DOHH2 (cell line): ENCODE measurements around the gene IL34.

Experiments
- H3F3A ChIP-seq: fragments of 200-600 bp; sonication (generic), shearing (Covaris generic); 2 replicates; pipeline ENCODE4 v1.6.0; 2016; ENCODE audit warnings: antibody characterized with exemption, mild to moderate bottlenecking; ENCODE audit not compliant: control insufficient read depth, insufficient read depth
- H3K27ac ChIP-seq: fragments of 200-600 bp; sonication (generic); 2 replicates; pipeline ENCODE4 v1.5.1; 2014; ENCODE audit warnings: low read depth, mild to moderate bottlenecking, low read length, moderate library complexity
- H3K27me3 ChIP-seq: fragments of 200-600 bp; sonication (generic); 2 replicates; pipeline ENCODE4 v1.6.1; 2014; ENCODE audit warnings: mild to moderate bottlenecking, low read length, mixed read lengths; ENCODE audit not compliant: control insufficient read depth
- H3K36me3 ChIP-seq: fragments of 200-600 bp; sonication (generic); 2 replicates; pipeline ENCODE4 v1.6.1; 2014; ENCODE audit warnings: mild to moderate bottlenecking, low read length, moderate library complexity, mixed read lengths; ENCODE audit not compliant: control insufficient read depth
- H3K4me1 ChIP-seq: fragments of 200-600 bp; sonication (generic); 2 replicates; pipeline ENCODE4 v1.6.1; 2014; ENCODE audit warnings: mild to moderate bottlenecking, low read length, mixed read lengths; ENCODE audit not compliant: control insufficient read depth
- H3K4me2 ChIP-seq: fragments of 200-600 bp; sonication (generic); 2 replicates; pipeline ENCODE4 v1.6.0; 2014; ENCODE audit warnings: mild to moderate bottlenecking, low read length, moderate library complexity
- H3K4me3 ChIP-seq: fragments of 200-600 bp; sonication (generic); 2 replicates; pipeline ENCODE4 v1.5.1; 2014; ENCODE audit warnings: mild to moderate bottlenecking, low read length, mixed read lengths
- H3K79me2 ChIP-seq: fragments of 200-600 bp; sonication (generic); 2 replicates; pipeline ENCODE4 v1.6.1; 2014; ENCODE audit warnings: mild to moderate bottlenecking, low read length, mixed read lengths; ENCODE audit not compliant: control insufficient read depth
- H3K9me2 ChIP-seq: fragments of 200-600 bp; sonication (generic); replicated peaks from 2 replicates; pipeline ENCODE4 v1.6.1; 2014; ENCODE audit warnings: mild to moderate bottlenecking, low read length, mixed read lengths; ENCODE audit not compliant: control insufficient read depth
- H3K9me3 ChIP-seq: fragments of 200-600 bp; sonication (generic); 2 replicates; pipeline ENCODE4 v1.6.1; 2014; ENCODE audit warnings: antibody characterized with exemption, low read length, mixed read lengths; ENCODE audit not compliant: control insufficient read depth, insufficient read depth
- H4K20me1 ChIP-seq: fragments of 200-600 bp; sonication (generic); 2 replicates; pipeline ENCODE4 v1.6.0; 2014; ENCODE audit warnings: low read depth, mild to moderate bottlenecking, antibody characterized with exemption, low read length, moderate library complexity; ENCODE audit not compliant: control insufficient read depth, insufficient read depth
- CTCF ChIP-seq: fragments of 200-600 bp; sonication (generic); IDR thresholded peaks from one replicate; pipeline ENCODE4 v1.5.1; 2014; ENCODE audit warnings: antibody characterized with exemption, mild to moderate bottlenecking, low read depth, low read length; ENCODE audit not compliant: poor library complexity, severe bottlenecking
- EZH2phosphoT487 ChIP-seq: fragments of 200-600 bp; sonication (generic); IDR thresholded peaks from 2 replicates; pipeline ENCODE4 v1.6.1; 2017; ENCODE audit warnings: borderline replicate concordance, mild to moderate bottlenecking, antibody characterized with exemption, low read length, moderate library complexity, mixed read lengths

Gene IL34

GRCh38 chr16:70650216-70650615 is 3.9 kb downstream of the IL34 start:
- Histone ChIP-seq H3K27me3 (no peaks in the 10 kb centered on the region), H3K9me2 (no peaks in the 10 kb centered on the region), H3K36me3 (no peaks in the 10 kb centered on the region), H3K4me1 (peaks cover 10% of the 10 kb centered on the region), H4K20me1 (no peaks in the 10 kb centered on the region), H3K79me2 (no peaks in the 10 kb centered on the region), H3K27ac (no peak overlapping the region), H3K4me2 (no peak overlapping the region), H3K9me3 (peaks cover under 1% of the 10 kb centered on the region; the same call in 1 of the 2 replicates), H3K4me3 (no peak overlapping the region), H3F3A (peaks cover 2% of the 10 kb centered on the region; the same call in 1 of the 2 replicates)
- TF ChIP-seq EZH2phosphoT487: no peak
- TF ChIP-seq CTCF: no peak

GRCh38 chr16:70651524-70651923 is 5.2 kb downstream of the IL34 start:
- no peaks in the 10 kb centered on the region for H3K9me3 ChIP-seq
- no peaks in the 10 kb centered on the region for H3F3A ChIP-seq
- H3K9me2 ChIP-seq: no peaks in the 10 kb centered on the region
- no peaks in the 10 kb centered on the region for H3K27me3 ChIP-seq
- no peak overlapping the region for H3K4me3 ChIP-seq
- H4K20me1 ChIP-seq: no peaks in the 10 kb centered on the region
- H3K36me3 ChIP-seq: no peaks in the 10 kb centered on the region
- TF ChIP-seq CTCF (no peak), EZH2phosphoT487 (no peak)
- no peak overlapping the region for H3K4me2 ChIP-seq
- no peaks in the 10 kb centered on the region for H3K79me2 ChIP-seq
- peaks cover 7% of the 10 kb centered on the region for H3K4me1 ChIP-seq
- no peak overlapping the region for H3K27ac ChIP-seq

- Histone ChIP-seq H3K4me2 (no peak overlapping the region), H3K9me2 (no peaks in the 10 kb centered on the region), H3K4me1 (peaks cover 7% of the 10 kb centered on the region), H3K4me3 (no peak overlapping the region), H4K20me1 (no peaks in the 10 kb centered on the region), H3K27me3 (no peaks in the 10 kb centered on the region), H3F3A (no peaks in the 10 kb centered on the region), H3K79me2 (no peaks in the 10 kb centered on the region), H3K27ac (no peak overlapping the region), H3K9me3 (no peaks in the 10 kb centered on the region), H3K36me3 (no peaks in the 10 kb centered on the region)
- no peak for TF ChIP-seq EZH2phosphoT487
- no peak for TF ChIP-seq CTCF
These were observed 6.0 kb downstream of the IL34 start for GRCh38 chr16:70652322-70652721.

- TF ChIP-seq EZH2phosphoT487 (no peak), CTCF (no peak)
- Histone ChIP-seq H3K4me3 (no peak overlapping the region), H3K9me3 (no peaks in the 10 kb centered on the region), H3K36me3 (no peaks in the 10 kb centered on the region), H3K27me3 (no peaks in the 10 kb centered on the region), H3F3A (no peaks in the 10 kb centered on the region), H3K4me2 (no peak overlapping the region), H3K79me2 (no peaks in the 10 kb centered on the region), H3K9me2 (no peaks in the 10 kb centered on the region), H3K4me1 (peaks cover 7% of the 10 kb centered on the region), H3K27ac (no peak overlapping the region), H4K20me1 (no peaks in the 10 kb centered on the region)
These were observed 7.0 kb downstream of the IL34 start for GRCh38 chr16:70653406-70653805.
